OCI-LY1 (cell line): ENCODE results near the gene MAN2C1.

Source experiments
- EZH2 ChIP-seq: fragments of 200-600 bp; sonication (generic), shearing (Covaris generic); IDR thresholded peaks from 2 replicates; pipeline ENCODE4 v1.8.0; 2017; ENCODE audit warnings: borderline replicate concordance, mixed run types, mild to moderate bottlenecking, antibody characterized with exemption, low read length, moderate library complexity, mixed read lengths
- TF ChIP-seq, protein P1 (sequence below): fragments of 200-600 bp; sonication (generic), shearing (Covaris generic); IDR thresholded peaks from 2 replicates; pipeline ENCODE4 v1.5.1; 2017; ENCODE audit warnings: mild to moderate bottlenecking, antibody characterized with exemption, low read length, moderate library complexity, mixed read lengths

DNA sequence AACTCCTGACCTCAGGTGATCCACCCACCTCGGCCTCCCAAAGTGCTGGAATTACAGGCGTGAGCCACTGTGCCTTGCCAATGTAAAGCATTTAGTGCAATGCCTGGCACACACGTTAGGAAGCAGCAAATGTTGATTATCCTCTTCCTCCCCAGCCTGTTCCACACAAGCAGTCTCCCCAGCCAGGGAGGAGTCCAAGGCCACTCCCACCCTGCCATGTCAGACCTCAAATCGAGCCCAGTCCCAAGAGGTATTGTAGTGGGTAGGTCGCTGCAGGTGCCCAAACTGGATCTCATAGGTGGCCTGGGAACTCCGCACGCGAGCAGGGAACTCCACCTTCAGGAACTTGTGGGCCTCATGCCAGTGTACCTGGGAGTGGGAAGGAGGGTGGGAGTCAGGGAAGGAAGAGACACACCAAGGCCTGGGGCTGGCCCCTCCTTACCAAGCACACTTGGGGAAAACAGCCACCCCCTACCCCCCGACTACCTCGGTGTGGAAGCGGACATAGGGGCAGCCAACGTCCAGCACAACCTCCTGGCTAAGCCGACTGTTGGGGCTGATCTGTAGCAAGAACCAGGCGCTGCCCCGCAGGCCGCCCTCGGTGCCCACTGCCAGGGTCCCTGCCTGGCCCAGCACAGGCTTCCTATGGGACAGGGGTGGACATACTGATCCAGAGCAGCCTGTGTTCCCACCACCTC, 10.3 kb downstream of the MAN2C1 start:
- TF ChIP-seq, protein P1, sequence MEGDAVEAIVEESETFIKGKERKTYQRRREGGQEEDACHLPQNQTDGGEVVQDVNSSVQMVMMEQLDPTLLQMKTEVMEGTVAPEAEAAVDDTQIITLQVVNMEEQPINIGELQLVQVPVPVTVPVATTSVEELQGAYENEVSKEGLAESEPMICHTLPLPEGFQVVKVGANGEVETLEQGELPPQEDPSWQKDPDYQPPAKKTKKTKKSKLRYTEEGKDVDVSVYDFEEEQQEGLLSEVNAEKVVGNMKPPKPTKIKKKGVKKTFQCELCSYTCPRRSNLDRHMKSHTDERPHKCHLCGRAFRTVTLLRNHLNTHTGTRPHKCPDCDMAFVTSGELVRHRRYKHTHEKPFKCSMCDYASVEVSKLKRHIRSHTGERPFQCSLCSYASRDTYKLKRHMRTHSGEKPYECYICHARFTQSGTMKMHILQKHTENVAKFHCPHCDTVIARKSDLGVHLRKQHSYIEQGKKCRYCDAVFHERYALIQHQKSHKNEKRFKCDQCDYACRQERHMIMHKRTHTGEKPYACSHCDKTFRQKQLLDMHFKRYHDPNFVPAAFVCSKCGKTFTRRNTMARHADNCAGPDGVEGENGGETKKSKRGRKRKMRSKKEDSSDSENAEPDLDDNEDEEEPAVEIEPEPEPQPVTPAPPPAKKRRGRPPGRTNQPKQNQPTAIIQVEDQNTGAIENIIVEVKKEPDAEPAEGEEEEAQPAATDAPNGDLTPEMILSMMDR = no peak
- TF ChIP-seq EZH2 = no peak
